ES-I3 (cell line): ENCODE results near the gene ATP10A.
"Not testable (repeated sequence)": the region's sequence is repeated elsewhere in the genome, so short reads cannot be mapped to it uniquely, and the experiment has no call there.

Experiments
- H3K36me3 ChIP-seq: 2 replicates; pipeline ENCODE4 v1.6.1; 2013; ENCODE audit warnings: mild to moderate bottlenecking, low read length, control low read depth, moderate library complexity; ENCODE audit not compliant: insufficient read depth
- H3K4me1 ChIP-seq: 2 replicates; pipeline ENCODE4 v1.6.1; 2013; ENCODE audit warnings: mild to moderate bottlenecking, control low read depth, low read length; ENCODE audit not compliant: insufficient read depth
- H3K9ac ChIP-seq: 2 replicates; pipeline ENCODE4 v1.6.1; 2013; ENCODE audit warnings: low read depth, mild to moderate bottlenecking, low read length, moderate library complexity
- H3K9me3 ChIP-seq: 2 replicates; pipeline ENCODE4 v1.6.1; 2013; ENCODE audit warnings: mild to moderate bottlenecking, low read length, moderate library complexity; ENCODE audit not compliant: control insufficient read depth, insufficient read depth

ATP10A gene

GRCh38 chr15:25894371-25894902 is 31.3 kb upstream of the ATP10A start:
- Histone ChIP-seq H3K9ac (no peak overlapping the region), H3K4me1 (no peaks in the 10 kb centered on the region), H3K36me3 (no peaks in the 10 kb centered on the region), H3K9me3 (no peaks in the 10 kb centered on the region)

- Histone ChIP-seq H3K4me1 (no peaks in the 10 kb centered on the region), H3K9me3 (no peaks in the 10 kb centered on the region), H3K36me3 (no peaks in the 10 kb centered on the region), H3K9ac (no peak overlapping the region)
Measured at GRCh38 chr15:25893596-25893995, 30.5 kb upstream of the ATP10A start.

GRCh38 chr15:25892126-25892525 is 29.0 kb upstream of the ATP10A start:
- H3K9ac ChIP-seq = no peak overlapping the region
- H3K9me3 ChIP-seq = no peaks in the 10 kb centered on the region
- H3K36me3 ChIP-seq = no peaks in the 10 kb centered on the region
- no peaks in the 10 kb centered on the region for H3K4me1 ChIP-seq

- Histone ChIP-seq H3K4me1 (no peaks in the 10 kb centered on the region), H3K9ac (no peak overlapping the region), H3K36me3 (no peaks in the 10 kb centered on the region), H3K9me3 (no peaks in the 10 kb centered on the region)
Measured at GRCh38 chr15:25891081-25891480, 28.0 kb upstream of the ATP10A start.

- no peak overlapping the region for H3K9ac ChIP-seq
- no peaks in the 10 kb centered on the region for H3K4me1 ChIP-seq
- H3K9me3 ChIP-seq = no peaks in the 10 kb centered on the region
- no peaks in the 10 kb centered on the region for H3K36me3 ChIP-seq
Measured at GRCh38 chr15:25890529-25890928, 27.4 kb upstream of the ATP10A start.

- no peaks in the 10 kb centered on the region for H3K4me1 ChIP-seq
- H3K36me3 ChIP-seq = no peaks in the 10 kb centered on the region
- H3K9me3 ChIP-seq = no peaks in the 10 kb centered on the region
- H3K9ac ChIP-seq = no peak overlapping the region
Measured at GRCh38 chr15:25887870-25888269, 24.7 kb upstream of the ATP10A start.

- Histone ChIP-seq H3K9ac (no peak overlapping the region), H3K9me3 (no peaks in the 10 kb centered on the region), H3K36me3 (no peaks in the 10 kb centered on the region), H3K4me1 (no peaks in the 10 kb centered on the region)
Measured at GRCh38 chr15:25886498-25887140, 23.5 kb upstream of the ATP10A start.

GRCh38 chr15:25884370-25884769 is 21.2 kb upstream of the ATP10A start:
- H3K9me3 ChIP-seq = no peaks in the 10 kb centered on the region
- no peaks in the 10 kb centered on the region for H3K36me3 ChIP-seq
- no peaks in the 10 kb centered on the region for H3K4me1 ChIP-seq
- H3K9ac ChIP-seq = no peak overlapping the region

- Histone ChIP-seq H3K36me3 (no peaks in the 10 kb centered on the region), H3K9me3 (no peaks in the 10 kb centered on the region), H3K4me1 (no peaks in the 10 kb centered on the region), H3K9ac (no peak overlapping the region)
Measured at GRCh38 chr15:25883463-25884259, 20.5 kb upstream of the ATP10A start.

- no peaks in the 10 kb centered on the region for H3K9me3 ChIP-seq
- H3K9ac ChIP-seq = no peak overlapping the region
- H3K4me1 ChIP-seq = no peaks in the 10 kb centered on the region
- no peaks in the 10 kb centered on the region for H3K36me3 ChIP-seq
Measured at GRCh38 chr15:25882466-25882865, 19.3 kb upstream of the ATP10A start.

GRCh38 chr15:25880877-25881276 is 17.8 kb upstream of the ATP10A start:
- H3K4me1 ChIP-seq, H3K36me3 ChIP-seq, H3K9ac ChIP-seq, H3K9me3 ChIP-seq: not testable (repeated sequence)

GRCh38 chr15:25880411-25880810 is 17.3 kb upstream of the ATP10A start:
- H3K9ac ChIP-seq = no peak overlapping the region
- H3K36me3 ChIP-seq = no peaks in the 10 kb centered on the region
- no peaks in the 10 kb centered on the region for H3K4me1 ChIP-seq
- no peaks in the 10 kb centered on the region for H3K9me3 ChIP-seq

GRCh38 chr15:25879438-25879837 is 16.3 kb upstream of the ATP10A start:
- Histone ChIP-seq H3K36me3 (no peaks in the 10 kb centered on the region), H3K4me1 (no peaks in the 10 kb centered on the region), H3K9ac (no peak overlapping the region), H3K9me3 (no peaks in the 10 kb centered on the region)

- H3K9me3 ChIP-seq = no peaks in the 10 kb centered on the region
- H3K4me1 ChIP-seq = no peaks in the 10 kb centered on the region
Measured at GRCh38 chr15:25877681-25878080, 14.6 kb upstream of the ATP10A start.

More at GRCh38 chr15:25877681-25878080, 14.6 kb upstream of the ATP10A start:
- H3K36me3 ChIP-seq = no peaks in the 10 kb centered on the region
- H3K9ac ChIP-seq = no peak overlapping the region
